GM23338 (cell line): ENCODE measurements around the gene PSMB11. TPM values are rescaled to one million over a fixed set of nuclear protein-coding genes. Genes with fewer than 3 reads are reported as not detected.

Experiments
- polyA plus RNA-seq: library from polyadenylated mRNA; unstranded; fragments of >200 nt; fragmentation: Nextera tagmentation; extraction: Ambion mirVana; gene quantifications from 2 replicates; pipeline ENCODE4 v1.2.1, GENCODE V29; 2016
- total RNA-seq: library from RNA; depleted of rRNA; stranded (reverse); fragments of >200 nt; shearing (Covaris generic); gene quantifications from 2 replicates; pipeline ENCODE4 v1.2.3, GENCODE V29; 2014; rRNA removed

PSMB11 gene
- total and polyA plus RNA-seq, 2 experiments from 2014 or later = 0.07 TPM; not detected in 1

Other genes starting within 250 kb of the PSMB11 start
- gene SLC7A7, start 226.8 kb upstream of the PSMB11 start, total RNA-seq = 3.6 and 6.1 TPM in 2 replicates
- 2.7 and 4.1 TPM in 2 replicates for gene SLC7A7, start 226.8 kb upstream of the PSMB11 start, polyA plus RNA-seq
- 131 and 138 TPM in 2 replicates for gene MRPL52, start 212.3 kb upstream of the PSMB11 start, total RNA-seq
- 617 and 691 TPM in 2 replicates for gene MRPL52, start 212.3 kb upstream of the PSMB11 start, polyA plus RNA-seq
- 48.9 and 56.4 TPM in 2 replicates for gene MMP14, start 205.6 kb upstream of the PSMB11 start, total RNA-seq
- gene MMP14, start 205.6 kb upstream of the PSMB11 start, polyA plus RNA-seq = 6.5 and 7.0 TPM in 2 replicates
- gene LRP10, start 170.5 kb upstream of the PSMB11 start, total RNA-seq = 16.5 and 18.1 TPM in 2 replicates
- 5.4 and 6.4 TPM in 2 replicates for gene LRP10, start 170.5 kb upstream of the PSMB11 start, polyA plus RNA-seq
- 0.31 and 1.2 TPM in 2 replicates for gene REM2, start 159.0 kb upstream of the PSMB11 start, total RNA-seq
- 2.9 and 3.0 TPM in 2 replicates for gene REM2, start 159.0 kb upstream of the PSMB11 start, polyA plus RNA-seq
- 52.8 and 1,081 TPM in 2 replicates for gene RBM23, start 123.1 kb upstream of the PSMB11 start, total RNA-seq
- gene RBM23, start 123.1 kb upstream of the PSMB11 start, polyA plus RNA-seq = 14.4 and 15.2 TPM in 2 replicates
- 123 and 124 TPM in 2 replicates for gene PRMT5, start 112.8 kb upstream of the PSMB11 start, total RNA-seq
- gene PRMT5, start 112.8 kb upstream of the PSMB11 start, polyA plus RNA-seq = 68.8 and 74.5 TPM in 2 replicates
- 60.4 and 85.3 TPM in 2 replicates for gene HAUS4, start 85.1 kb upstream of the PSMB11 start, total RNA-seq
- gene HAUS4, start 85.1 kb upstream of the PSMB11 start, polyA plus RNA-seq = 20.8 and 24.6 TPM in 2 replicates
- gene AJUBA, start 59.7 kb upstream of the PSMB11 start, total RNA-seq = 45.8 and 55.9 TPM in 2 replicates
- 11.8 and 12.5 TPM in 2 replicates for gene AJUBA, start 59.7 kb upstream of the PSMB11 start, polyA plus RNA-seq
- gene C14orf93, start 32.1 kb upstream of the PSMB11 start, total RNA-seq = 11.7 and 12.4 TPM in 2 replicates
- 3.5 and 4.1 TPM in 2 replicates for gene C14orf93, start 32.1 kb upstream of the PSMB11 start, polyA plus RNA-seq
- gene PSMB5, start 7.3 kb upstream of the PSMB11 start, total RNA-seq = 229 and 265 TPM in 2 replicates
- 341 and 367 TPM in 2 replicates for gene PSMB5, start 7.3 kb upstream of the PSMB11 start, polyA plus RNA-seq
- gene CDH24, start 15.3 kb downstream of the PSMB11 start, total RNA-seq = 16.9 and 17.8 TPM in 2 replicates
- gene CDH24, start 15.3 kb downstream of the PSMB11 start, polyA plus RNA-seq = 4.4 and 6.2 TPM in 2 replicates
- 169 and 172 TPM in 2 replicates for gene ACIN1, start 52.9 kb downstream of the PSMB11 start, total RNA-seq
- gene ACIN1, start 52.9 kb downstream of the PSMB11 start, polyA plus RNA-seq = 73.6 and 76.1 TPM in 2 replicates
- 49.4 and 57.4 TPM in 2 replicates for gene C14orf119, start 53.3 kb downstream of the PSMB11 start, total RNA-seq
- 114 and 118 TPM in 2 replicates for gene C14orf119, start 53.3 kb downstream of the PSMB11 start, polyA plus RNA-seq
- not detected in 2 replicates for gene CIROP, start 62.8 kb downstream of the PSMB11 start, total RNA-seq
- not detected in 2 replicates for gene CIROP, start 62.8 kb downstream of the PSMB11 start, polyA plus RNA-seq
- not detected in 2 replicates for gene CEBPE, start 77.0 kb downstream of the PSMB11 start, total RNA-seq
- gene CEBPE, start 77.0 kb downstream of the PSMB11 start, polyA plus RNA-seq = not detected in 2 replicates
- 105 and 117 TPM in 2 replicates for gene SLC7A8, start 141.4 kb downstream of the PSMB11 start, total RNA-seq
- gene SLC7A8, start 141.4 kb downstream of the PSMB11 start, polyA plus RNA-seq = 122 and 124 TPM in 2 replicates
- not detected in 2 replicates for gene RNF212B, start 195.7 kb downstream of the PSMB11 start, total RNA-seq
- gene RNF212B, start 195.7 kb downstream of the PSMB11 start, polyA plus RNA-seq = 0.68 TPM in 1 of 2 replicates, not detected in the other
- 4.5 and 5.3 TPM in 2 replicates for gene HOMEZ, start 243.9 kb downstream of the PSMB11 start, total RNA-seq
- gene HOMEZ, start 243.9 kb downstream of the PSMB11 start, polyA plus RNA-seq = 7.9 and 8.4 TPM in 2 replicates